Esophagus squamous epithelium (tissue), 5 donors: ENCODE results near the gene SYCE3. TPM values are rescaled to one million over a fixed set of nuclear protein-coding genes. Genes with fewer than 3 reads are reported as not detected.

Experiments
- DNase-seq: peaks from one replicate; lab custom pipeline; 2025; lab: John Stamatoyannopoulos, UW
- H3K27ac ChIP-seq, 4 donors: fragments of 200-600 bp; sonication (generic); one replicate each; pipeline ENCODE4 v1.5.1; 2016 to 2019; ENCODE audit warnings: mild to moderate bottlenecking in 1 of 4
- H3K27me3 ChIP-seq, 4 donors: fragments of 200-600 bp; sonication (generic); 1 replicate in 3 of 4; 2 replicates in 1 of 4; pipeline versions ENCODE4 v1.5.1 to v1.6.0; 2017 to 2021; ENCODE audit warnings: antibody characterized with exemption in 1 of 4
- H3K36me3 ChIP-seq, 3 donors: fragments of 200-600 bp; sonication (generic); one replicate each; pipeline ENCODE4 v1.5.1; 2016 to 2019
- H3K4me1 ChIP-seq, 3 donors: fragments of 200-600 bp; sonication (generic); one replicate each; pipeline ENCODE4 v1.5.1; 2017 to 2019
- H3K4me3 ChIP-seq, 4 donors: fragments of 200-600 bp; sonication (generic); 1 replicate in 3 of 4; 2 replicates in 1 of 4; pipeline ENCODE4 v1.5.1; 2016 to 2019; ENCODE audit warnings: mild to moderate bottlenecking in 2 of 4, moderate library complexity in 1 of 4
- H3K9me3 ChIP-seq, 3 donors: fragments of 200-600 bp; sonication (generic); one replicate each; pipeline ENCODE4 v1.5.1; 2016 to 2019
- POLR2A ChIP-seq, 4 donors: fragments of 450-650 bp; IDR thresholded peaks; one replicate each; pipeline ENCODE4 v1.6.1; 2017; ENCODE audit warnings: antibody characterized with exemption in 4 of 4, mild to moderate bottlenecking in 4 of 4, moderate library complexity in 3 of 4
- WGBS, 2 donors: methylation state at CpG; one replicate each; pipeline ENCODE4 v1.1.5; 2018; 5-methylcytosine and 5-hydroxymethylcytosine counted together
- intact Hi-C: fragments of 100-400 bp; cut with DNase I; formaldehyde crosslinking; loops from one replicate; pipeline ENCODE4 v1.15.0; 2022
- total RNA-seq, 4 donors: library from RNA; depleted of rRNA; stranded (reverse); fragments of >200 nt; gene quantifications; one replicate each; pipeline ENCODE4 v1.1.0, GENCODE V29; 2016
- TF ChIP-seq, protein P1 (sequence below), 6 experiments: fragments of 450-650 bp in 4 of 6; fragments of 200-600 bp in 2 of 6; sonication (generic) in 2 of 6; IDR thresholded peaks; one replicate each; pipeline ENCODE4 v1.5.1; 2016 to 2019; ENCODE audit warnings: antibody characterized with exemption in 6 of 6, mild to moderate bottlenecking in 4 of 6, moderate library complexity in 4 of 6
- donor health status: DM: yes; HTN: yes; CAD: no.

Gene SYCE3
- total RNA-seq, 4 donors from 2014 or later: 1.8 TPM; not detected in 3

- intact Hi-C loops: no loop called here
- 80 to 96% methylated on average over 3 to 5 of the region's 6 CpGs for WGBS, 2 donors
- Histone ChIP-seq H3K4me1 (peaks cover 15 to 56% (median 35%) of the 10 kb centered on the region in 3 donors), H3K27ac (no peak overlapping the region), H3K27me3 (no peaks in the 10 kb centered on the region), H3K36me3 (peaks cover 7 to 42% (median 15%) of the 10 kb centered on the region in 3 donors), H3K4me3 (no peak overlapping the region), H3K9me3 (no peaks in the 10 kb centered on the region)
- TF ChIP-seq, protein P1, sequence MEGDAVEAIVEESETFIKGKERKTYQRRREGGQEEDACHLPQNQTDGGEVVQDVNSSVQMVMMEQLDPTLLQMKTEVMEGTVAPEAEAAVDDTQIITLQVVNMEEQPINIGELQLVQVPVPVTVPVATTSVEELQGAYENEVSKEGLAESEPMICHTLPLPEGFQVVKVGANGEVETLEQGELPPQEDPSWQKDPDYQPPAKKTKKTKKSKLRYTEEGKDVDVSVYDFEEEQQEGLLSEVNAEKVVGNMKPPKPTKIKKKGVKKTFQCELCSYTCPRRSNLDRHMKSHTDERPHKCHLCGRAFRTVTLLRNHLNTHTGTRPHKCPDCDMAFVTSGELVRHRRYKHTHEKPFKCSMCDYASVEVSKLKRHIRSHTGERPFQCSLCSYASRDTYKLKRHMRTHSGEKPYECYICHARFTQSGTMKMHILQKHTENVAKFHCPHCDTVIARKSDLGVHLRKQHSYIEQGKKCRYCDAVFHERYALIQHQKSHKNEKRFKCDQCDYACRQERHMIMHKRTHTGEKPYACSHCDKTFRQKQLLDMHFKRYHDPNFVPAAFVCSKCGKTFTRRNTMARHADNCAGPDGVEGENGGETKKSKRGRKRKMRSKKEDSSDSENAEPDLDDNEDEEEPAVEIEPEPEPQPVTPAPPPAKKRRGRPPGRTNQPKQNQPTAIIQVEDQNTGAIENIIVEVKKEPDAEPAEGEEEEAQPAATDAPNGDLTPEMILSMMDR (IDR thresholded peaks at IDR 0.05): no peak
- TF ChIP-seq POLR2A (IDR thresholded peaks at IDR 0.05): no peak
- DNase-seq: no peak
Measured at GRCh38 chr22:50502096-50502495, 60.6 kb downstream of the SYCE3 start.

Other genes with a start within 250 kb of the SYCE3 start
- 1 to 10 TPM in 3 of 4 donors, under 1 TPM in 1; 0.88 to 3.6 (median 2.9) TPM for gene DENND6B, start 235.9 kb downstream of the SYCE3 start, total RNA-seq
- 10 to 100 TPM; 35.6 to 50.8 (median 45.6) TPM for gene PPP6R2, start 219.6 kb downstream of the SYCE3 start, total RNA-seq
- gene SBF1, start 87.9 kb downstream of the SYCE3 start, total RNA-seq: 10 to 100 TPM; 38.3 to 92.0 (median 63.4) TPM
- 1 to 10 TPM in 2 of 4 donors, under 1 TPM in 2; under 0.01 to 1.9 (median 0.89) TPM for gene ADM2, start 81.4 kb downstream of the SYCE3 start, total RNA-seq
- gene MIOX, start 76.1 kb downstream of the SYCE3 start, total RNA-seq: not detected
- gene LMF2, start 55.2 kb downstream of the SYCE3 start, total RNA-seq: 10 to 100 TPM; 35.4 to 65.0 (median 46.2) TPM
- gene NCAPH2, start 54.7 kb downstream of the SYCE3 start, total RNA-seq: 10 to 100 TPM; 30.2 to 42.6 (median 38.5) TPM
- 10 to 100 TPM in 1 of 4 donors, 1 to 10 TPM in 3; 5.1 to 14.9 (median 6.7) TPM for gene SCO2, start 37.3 kb downstream of the SYCE3 start, total RNA-seq
- gene TYMP, start 32.9 kb downstream of the SYCE3 start, total RNA-seq: 100 to 1,000 TPM in 2 of 4 donors, 10 to 100 TPM in 2; 86.0 to 281 (median 137) TPM
- under 1 TPM; 0.26 to 0.53 (median 0.40) TPM for gene KLHDC7B, start 17.0 kb downstream of the SYCE3 start, total RNA-seq
- gene CPT1B, start 15.5 kb upstream of the SYCE3 start, total RNA-seq: 10 to 100 TPM in 1 of 4 donors, 1 to 10 TPM in 3; 3.5 to 17.6 (median 8.2) TPM
- gene CHKB, start 19.9 kb upstream of the SYCE3 start, total RNA-seq: 10 to 100 TPM; 16.7 to 51.2 (median 35.4) TPM
- 1 to 10 TPM; 1.3 to 2.9 (median 1.7) TPM for gene MAPK8IP2, start 37.9 kb upstream of the SYCE3 start, total RNA-seq
- gene ARSA, start 65.2 kb upstream of the SYCE3 start, total RNA-seq: 10 to 100 TPM; 18.7 to 47.0 (median 28.6) TPM
- 1 to 10 TPM; 3.7 to 5.9 (median 4.5) TPM for gene SHANK3, start 109.9 kb upstream of the SYCE3 start, total RNA-seq
- gene ACR, start 175.3 kb upstream of the SYCE3 start, total RNA-seq: not detected
- gene RABL2B, start 220.7 kb upstream of the SYCE3 start, total RNA-seq: 10 to 100 TPM in 2 of 4 donors, 1 to 10 TPM in 2; 8.0 to 15.1 (median 10.7) TPM